Measurements from ENCODE around the gene IDI2. TPM values are rescaled to one million over a fixed set of nuclear protein-coding genes. Genes with fewer than 3 reads are reported as not detected.

The IDI2 gene
- total and polyA plus RNA-seq, 2 of the 13 experiments (the other 11 are each of a cell fraction or from before 2014, with no cell fraction given), result not detected

GRCh38 chr10:1048732-1049424 lies 23.2 kb upstream of the IDI2 start, which contains the start of gene IDI1 (continued):
- TF ChIP-seq USF2 (IDR thresholded peaks at IDR 0.05; ENCODE audit: low read depth, low read length) (no peak), USF2 (CRISPR knock-in tag; IDR thresholded peaks at IDR 0.05; ENCODE audit: borderline replicate concordance) (peak; percentile 21; the same call in 1 of the 2 replicates), ZNF816 (CRISPR knock-in tag; IDR thresholded peaks at IDR 0.05; ENCODE audit: borderline replicate concordance) (peak; percentile 64; the same call in 1 of the 2 replicates), ZSCAN12 (CRISPR knock-in tag; IDR thresholded peaks at IDR 0.05) (0 out of 2 replicates have a peak, but pooled peaks have one; percentile 47), ZFX (CRISPR knock-in tag; IDR thresholded peaks at IDR 0.05; ENCODE audit: low read depth) (peak; percentile 89), ZNF513 (CRISPR knock-in tag; conservative IDR thresholded peaks at IDR 0.05) (peak; percentile 90), BCLAF1 (IDR thresholded peaks at IDR 0.05) (no peak), ETV6 (CRISPR knock-in tag; conservative IDR thresholded peaks at IDR 0.05) (no peak), TRAFD1 (CRISPR knock-in tag; IDR thresholded peaks at IDR 0.05; ENCODE audit: borderline replicate concordance) (peak; percentile 87; the same call in 1 of the 2 replicates), FIP1L1 (IDR thresholded peaks at IDR 0.05; ENCODE audit: borderline replicate concordance, insufficient read depth, low read depth, low read length) (0 out of 2 replicates have a peak, but pooled peaks have one; percentile 8), EEA1 (CRISPR knock-in tag; IDR thresholded peaks at IDR 0.05; ENCODE audit: borderline replicate concordance) (no peak)
